HG02938 (cell line): ENCODE measurements around the gene SRR.
"Not testable (repeated sequence)": the region's sequence is repeated elsewhere in the genome, so short reads cannot be mapped to it uniquely, and the experiment has no call there.

ENCODE experiments used
- ATAC-seq: cut with Tn5 transposase; IDR thresholded peaks from one replicate; pipeline ENCODE4 v1.9.1; 2021; ENCODE audit warnings: mild to moderate bottlenecking, moderate library complexity; ENCODE audit not compliant: unreplicated experiment

SRR gene

GRCh38 chr17:2289878-2290478 is 13.8 kb upstream of the SRR start:
- no peak for ATAC-seq

GRCh38 chr17:2292100-2292499 is 11.7 kb upstream of the SRR start:
- ATAC-seq, result no peak

GRCh38 chr17:2295575-2295974 is 8.2 kb upstream of the SRR start:
- ATAC-seq, result no peak

- no peak for ATAC-seq
These were observed 6.7 kb upstream of the SRR start for GRCh38 chr17:2297023-2297422.

- ATAC-seq, result no peak
These were observed 4.6 kb upstream of the SRR start for GRCh38 chr17:2299136-2299535.

GRCh38 chr17:2299756-2300155 is 4.0 kb upstream of the SRR start:
- no peak for ATAC-seq

- ATAC-seq, result no peak
These were observed 959 bp upstream of the SRR start for GRCh38 chr17:2302778-2303203.

DNA sequence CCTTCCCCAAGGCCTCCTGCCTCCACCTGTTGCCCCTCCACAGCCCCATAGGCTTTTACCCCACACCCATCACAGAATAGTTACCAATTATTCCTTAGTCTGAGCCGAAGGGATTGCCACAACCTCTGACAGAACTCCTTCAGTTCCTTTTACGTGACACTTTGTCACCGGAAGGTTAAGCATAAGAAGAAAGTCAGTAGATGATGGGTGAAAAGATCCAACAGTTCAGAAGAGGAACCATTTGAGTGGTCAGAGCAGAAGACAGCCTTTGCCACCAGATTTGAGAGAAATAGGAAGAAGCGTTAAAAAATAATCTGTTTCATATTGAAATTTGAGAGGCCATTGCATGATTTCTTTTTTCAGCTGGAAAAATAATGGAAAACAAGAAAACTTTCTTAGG is 1.2 kb downstream of the SRR start:
- no peak for ATAC-seq

DNA sequence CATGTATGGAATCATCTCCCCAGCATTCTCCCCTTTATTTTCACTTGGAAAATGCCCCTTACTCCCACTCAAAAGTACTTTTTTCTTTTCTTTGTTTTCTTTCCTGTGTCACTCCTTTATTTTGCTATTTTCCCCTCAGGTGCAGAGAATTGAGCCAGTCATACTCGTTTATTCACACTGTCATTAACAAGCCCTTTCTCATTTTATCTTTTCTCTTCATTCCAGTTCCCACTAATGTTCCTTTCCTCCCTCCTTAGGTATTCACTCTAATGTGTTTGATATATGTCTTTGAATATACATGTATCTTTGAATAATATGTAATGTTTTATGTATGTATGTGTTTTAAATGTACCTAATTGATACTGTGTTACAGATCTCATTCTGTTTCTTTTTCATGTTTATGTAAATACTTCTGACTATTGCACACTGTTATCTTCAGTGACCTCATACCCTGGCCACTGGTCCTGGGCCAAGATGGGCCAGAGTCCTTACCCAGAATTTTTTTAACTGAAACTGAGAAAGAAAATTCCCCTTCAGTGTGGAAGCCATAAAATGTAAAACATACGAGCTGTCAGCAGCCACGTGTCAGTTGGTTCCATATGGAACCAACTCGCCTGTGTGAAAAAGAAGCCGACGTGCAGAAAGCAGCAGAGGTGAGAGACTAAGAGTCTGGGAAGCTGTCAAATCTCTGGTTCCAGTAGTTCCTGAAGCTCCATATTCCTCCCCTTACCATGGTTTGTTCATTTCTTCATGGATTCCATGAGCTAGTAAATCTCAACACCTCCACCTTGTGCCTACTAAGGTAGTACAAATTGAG is 5.8 kb downstream of the SRR start:
- ATAC-seq, result no peak

- no peak for ATAC-seq
These were observed 9.0 kb downstream of the SRR start for GRCh38 chr17:2312736-2313135.

DNA sequence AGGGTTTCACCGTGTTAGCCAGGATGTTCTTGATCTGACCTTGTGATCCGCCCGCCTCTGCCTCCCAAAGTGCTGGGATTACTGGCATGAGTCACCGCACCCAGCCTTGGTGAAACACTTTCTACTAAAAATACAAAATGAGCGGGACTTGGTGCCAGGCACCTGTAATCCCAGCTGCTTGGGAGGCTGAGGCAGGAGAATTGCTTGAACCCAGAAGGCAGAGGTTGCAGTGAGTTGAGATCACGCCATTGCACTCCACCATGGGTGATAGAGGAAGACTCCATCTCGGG is 13.1 kb downstream of the SRR start:
- not testable (repeated sequence) for ATAC-seq

DNA sequence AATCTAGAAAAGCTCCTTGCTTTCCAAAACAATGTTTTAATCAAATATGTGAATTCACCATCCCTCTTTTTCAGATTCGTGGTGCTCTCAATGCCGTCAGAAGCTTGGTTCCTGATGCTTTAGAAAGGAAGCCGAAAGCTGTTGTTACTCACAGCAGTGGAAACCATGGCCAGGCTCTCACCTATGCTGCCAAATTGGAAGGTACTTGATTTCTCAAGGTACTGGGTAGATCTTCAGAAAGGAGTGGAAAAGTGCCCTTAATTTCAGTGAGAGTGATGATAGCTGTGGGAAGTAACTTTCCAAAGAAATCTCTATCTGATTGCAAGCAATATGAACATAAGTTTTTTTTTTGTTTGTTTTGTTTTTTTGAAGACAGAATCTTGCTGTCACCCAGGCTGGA is 14.0 kb downstream of the SRR start:
- no peak for ATAC-seq

DNA sequence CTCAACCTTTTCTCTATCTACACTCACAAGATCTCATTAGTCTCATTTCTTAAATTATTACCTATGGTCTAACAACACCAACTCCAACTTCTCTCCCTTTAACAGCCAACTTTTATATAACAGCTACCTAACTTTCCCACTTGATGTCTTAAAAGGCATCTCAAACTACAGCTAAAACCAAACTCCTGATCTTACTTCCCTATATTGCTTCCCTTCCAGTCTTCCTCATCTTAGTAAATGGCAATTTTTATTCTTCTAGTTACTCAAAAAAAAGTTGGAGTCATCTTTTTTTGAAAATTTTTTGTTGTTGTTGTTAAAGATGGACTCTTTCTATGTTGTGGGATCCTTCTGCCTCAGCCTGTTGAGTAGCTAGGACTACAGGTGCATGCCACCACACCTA is 15.3 kb downstream of the SRR start:
- no peak for ATAC-seq

- ATAC-seq, result no peak
These were observed 17.6 kb downstream of the SRR start for GRCh38 chr17:2321399-2321798.

GRCh38 chr17:2323629-2324314 is 20.0 kb downstream of the SRR start:
- no peak for ATAC-seq

DNA sequence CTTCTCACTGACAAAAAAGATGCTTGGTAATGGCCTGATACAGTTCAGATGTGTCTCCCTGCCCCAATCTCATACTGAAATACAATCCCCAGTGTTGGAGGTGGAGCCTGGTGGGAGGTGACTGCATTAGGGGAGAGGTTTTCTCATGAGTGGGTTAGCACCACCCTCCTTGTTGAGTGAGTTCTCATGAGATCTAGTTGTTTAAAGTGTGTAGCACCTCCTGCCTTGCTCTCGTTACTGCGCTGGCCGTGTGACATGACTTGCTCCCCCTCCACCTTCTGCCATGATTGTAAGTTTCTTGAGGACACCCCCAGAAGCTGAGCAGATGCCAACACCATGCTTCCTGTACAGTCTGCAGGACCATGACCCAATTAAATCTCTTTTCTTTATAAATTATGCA is 27.6 kb downstream of the SRR start:
- no peak for ATAC-seq

- no peak for ATAC-seq
These were observed 32.0 kb downstream of the SRR start for GRCh38 chr17:2335726-2336214.

DNA sequence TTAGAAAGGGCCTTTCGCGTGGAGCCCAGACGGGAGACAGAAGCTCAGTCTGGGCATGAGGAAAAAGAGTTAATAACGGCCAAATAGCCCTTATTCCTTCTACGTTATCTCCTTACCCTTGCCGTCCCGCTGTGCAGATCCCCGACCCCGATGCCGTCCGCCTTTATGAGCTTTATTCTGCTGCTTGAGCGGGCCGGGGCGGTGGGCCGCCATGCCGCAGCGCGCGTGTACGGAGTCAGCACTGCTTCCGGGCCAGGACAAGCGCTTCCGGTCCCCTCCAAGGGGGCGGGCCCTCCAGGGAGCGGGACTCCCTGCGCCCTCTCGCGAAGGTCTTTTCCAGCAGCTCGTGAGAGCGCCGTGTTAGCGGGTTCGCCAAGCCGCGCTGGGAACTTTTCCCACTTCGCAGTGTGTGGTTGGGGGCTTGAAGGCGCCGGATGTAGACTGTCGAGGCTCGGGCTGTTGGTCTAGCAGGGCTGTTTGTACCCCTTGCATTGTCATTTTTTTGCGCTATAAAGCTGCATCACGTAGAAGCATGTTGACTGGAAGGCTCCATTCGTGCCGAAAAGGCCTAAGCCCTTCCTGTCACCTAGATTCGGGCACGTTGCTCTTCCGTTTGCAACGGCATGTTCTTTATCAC is 32.6 kb downstream of the SRR start, which contains the start of gene TSR1:
TSR1 (minus strand) TSS at position 243 of the 637 bp plus-strand sequence; CDS start at position 213, 30 bp downstream.
- ATAC-seq, result peak; percentile 74

GRCh38 chr17:2336852-2337543 is 33.2 kb downstream of the SRR start, which contains the start of gene SGSM2:
TSS of gene SGSM2 (plus strand) at chr17:2337501. CDS start at chr17:2337689, 188 bp downstream.
- ATAC-seq, result peak; percentile 20

- ATAC-seq, result no peak
These were observed 34.0 kb downstream of the SRR start for GRCh38 chr17:2337544-2338314.
